Heart left ventricle (tissue), 13 donors: ENCODE measurements around the gene ZNF446.
"Not testable (repeated sequence)": the region's sequence is repeated elsewhere in the genome, so short reads cannot be mapped to it uniquely, and the experiment has no call there.

Experiments used
- POLR2A ChIP-seq, 2 donors: fragments of 450-650 bp; IDR thresholded peaks; one replicate each; pipeline ENCODE4 v1.6.1; 2017; ENCODE audit warnings: antibody characterized with exemption in 2 of 2, mild to moderate bottlenecking in 2 of 2, moderate library complexity in 2 of 2
- TF ChIP-seq, protein P1 (sequence below), 12 donors: fragments of 200-600 bp; sonication (generic) in 4 of 12; IDR thresholded peaks; one replicate each; pipeline versions ENCODE4 v1.5.0 to v1.8.0; 2018 to 2022; ENCODE audit warnings: antibody characterized with exemption in 12 of 12, mild to moderate bottlenecking in 5 of 12
- donor health status: ischemic (EF 13 %, LVEDD 7.1; RV severe dilation, severe dysfunction).
- donor health status: DM: no; HTN: yes; CAD: no.
- donor health status: DM: no; HTN: no; CAD: no.
- donor health status: ischemic (EF 25% LVEDD 6.9; RV normal size, moderate dysfunction).
- donor health status: ischemic (EF 25% LVEDD 5.7; RV mildly dilated, moderate dysfunction).
- donor health status: ischemic (EF 35%, LVEDD 5.7; RV mildly dilated, moderate dysfunction).
- donor health status: nonischemic (EF 11% LVEDD 7.7; RV severe dilation, severe dysfunction).
- donor health status: DM: yes; HTN: yes; CAD: no.
- donor health status: PGD.
- donor health status: ischemic (EF 29% LVEDD 5.4; RV normal size, mild dysfunction).
- donor health status: nonischemic (EF 23%, LVEDD 6.1; RV moderate dilation, normal function).

DNA sequence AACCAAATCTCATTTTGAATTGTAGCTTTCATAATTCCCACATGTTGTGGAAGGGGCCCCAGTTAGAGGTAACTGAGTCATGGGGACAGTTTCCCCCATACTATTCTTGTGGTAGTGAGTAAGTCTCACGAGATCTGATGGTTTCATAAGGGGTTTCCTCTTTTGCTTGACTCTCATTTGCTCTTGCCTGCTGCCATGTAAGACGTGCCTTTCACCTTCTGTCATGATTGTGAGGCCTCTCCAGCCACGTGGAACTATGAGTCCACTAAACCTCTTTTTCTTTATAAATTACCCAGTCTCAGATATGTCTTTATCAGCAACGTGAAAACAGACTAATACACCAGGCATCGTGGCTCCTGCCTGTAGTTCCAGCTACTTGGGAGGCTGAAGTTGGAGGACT, 26.2 kb upstream of the ZNF446 start:
- TF ChIP-seq POLR2A (IDR thresholded peaks at IDR 0.05), result not testable (repeated sequence)
- TF ChIP-seq, protein P1, sequence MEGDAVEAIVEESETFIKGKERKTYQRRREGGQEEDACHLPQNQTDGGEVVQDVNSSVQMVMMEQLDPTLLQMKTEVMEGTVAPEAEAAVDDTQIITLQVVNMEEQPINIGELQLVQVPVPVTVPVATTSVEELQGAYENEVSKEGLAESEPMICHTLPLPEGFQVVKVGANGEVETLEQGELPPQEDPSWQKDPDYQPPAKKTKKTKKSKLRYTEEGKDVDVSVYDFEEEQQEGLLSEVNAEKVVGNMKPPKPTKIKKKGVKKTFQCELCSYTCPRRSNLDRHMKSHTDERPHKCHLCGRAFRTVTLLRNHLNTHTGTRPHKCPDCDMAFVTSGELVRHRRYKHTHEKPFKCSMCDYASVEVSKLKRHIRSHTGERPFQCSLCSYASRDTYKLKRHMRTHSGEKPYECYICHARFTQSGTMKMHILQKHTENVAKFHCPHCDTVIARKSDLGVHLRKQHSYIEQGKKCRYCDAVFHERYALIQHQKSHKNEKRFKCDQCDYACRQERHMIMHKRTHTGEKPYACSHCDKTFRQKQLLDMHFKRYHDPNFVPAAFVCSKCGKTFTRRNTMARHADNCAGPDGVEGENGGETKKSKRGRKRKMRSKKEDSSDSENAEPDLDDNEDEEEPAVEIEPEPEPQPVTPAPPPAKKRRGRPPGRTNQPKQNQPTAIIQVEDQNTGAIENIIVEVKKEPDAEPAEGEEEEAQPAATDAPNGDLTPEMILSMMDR (IDR thresholded peaks at IDR 0.05), result not testable (repeated sequence)
